Endothelial cell (in vitro differentiated cells): ENCODE results near the gene PDZD2. TPM values are rescaled to one million over a fixed set of nuclear protein-coding genes. Genes with fewer than 3 reads are reported as not detected.

Source experiments
- DNase-seq: peaks from one replicate; pipeline ENCODE4 v3.0.0; 2021; ENCODE audit warnings: low spot score
- H3K27ac Mint-ChIP-seq: one replicate; pipeline ENCODE4 v1.8.0; 2021; ENCODE audit warnings: mixed read lengths, inconsistent platforms; ENCODE audit not compliant: unreplicated experiment
- H3K27me3 Mint-ChIP-seq: one replicate; pipeline ENCODE4 v1.8.0; 2021; ENCODE audit warnings: mild to moderate bottlenecking, moderate library complexity, mixed read lengths, inconsistent platforms; ENCODE audit not compliant: unreplicated experiment
- H3K36me3 Mint-ChIP-seq: one replicate; pipeline ENCODE4 v1.8.0; 2021; ENCODE audit warnings: mild to moderate bottlenecking, low read depth, mixed read lengths, inconsistent platforms; ENCODE audit not compliant: unreplicated experiment
- H3K4me1 Mint-ChIP-seq: one replicate; pipeline ENCODE4 v1.8.0; 2021; ENCODE audit warnings: mild to moderate bottlenecking, mixed read lengths, inconsistent platforms; ENCODE audit not compliant: unreplicated experiment
- H3K4me3 Mint-ChIP-seq: one replicate; pipeline ENCODE4 v1.8.0; 2021; ENCODE audit warnings: mild to moderate bottlenecking, mixed read lengths, inconsistent platforms; ENCODE audit not compliant: unreplicated experiment
- H3K9me3 Mint-ChIP-seq: one replicate; pipeline ENCODE4 v1.8.0; 2021; ENCODE audit warnings: mixed read lengths, inconsistent platforms; ENCODE audit not compliant: unreplicated experiment
- total RNA-seq: library from RNA; stranded (reverse); fragmentation: NEBNext Ultra II Directional; extraction: Animal tissue kit (Norgen Biotek cat#: 25700); gene quantifications from one replicate; pipeline ENCODE4 v1.2.1, GENCODE V29; 2021; ENCODE audit not compliant: unreplicated experiment
- TF ChIP-seq, protein P1 (sequence below): fragments of 200-600 bp; sonication (generic); IDR thresholded peaks from one replicate; pipeline ENCODE4 v1.5.0; 2021; ENCODE audit warnings: antibody characterized with exemption; ENCODE audit not compliant: unreplicated experiment

PDZD2 gene
- total RNA-seq, 1 donor from 2014 or later, result 71.1 TPM

DNA sequence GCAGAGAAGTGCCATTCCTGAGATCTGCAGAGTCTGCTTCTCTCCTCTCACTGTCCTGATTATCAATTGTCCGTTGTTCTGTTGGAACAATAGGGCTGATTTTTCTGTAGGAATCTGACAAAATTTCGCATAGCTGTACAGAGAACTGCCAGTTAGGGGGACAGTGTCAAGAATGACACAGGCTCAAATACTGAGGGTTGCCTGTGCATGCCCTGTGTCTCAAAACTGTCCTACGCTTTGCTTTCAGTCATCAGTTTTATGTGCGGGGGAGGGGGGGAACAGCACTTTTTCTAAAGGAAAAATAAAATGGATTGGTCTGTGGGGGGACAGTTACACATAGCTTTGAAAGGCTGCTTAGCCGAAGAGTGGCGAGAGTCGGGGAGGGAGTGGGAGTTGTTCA lies 248.6 kb downstream of the PDZD2 start:
- peaks cover 4% of the 10 kb centered on the region for H3K36me3 Mint-ChIP-seq
- no peak overlapping the region for H3K27ac Mint-ChIP-seq
- H3K27me3 Mint-ChIP-seq, result peaks cover 8% of the 10 kb centered on the region
- H3K4me1 Mint-ChIP-seq, result peaks cover 49% of the 10 kb centered on the region
- no peak overlapping the region for H3K4me3 Mint-ChIP-seq
- TF ChIP-seq, protein P1, sequence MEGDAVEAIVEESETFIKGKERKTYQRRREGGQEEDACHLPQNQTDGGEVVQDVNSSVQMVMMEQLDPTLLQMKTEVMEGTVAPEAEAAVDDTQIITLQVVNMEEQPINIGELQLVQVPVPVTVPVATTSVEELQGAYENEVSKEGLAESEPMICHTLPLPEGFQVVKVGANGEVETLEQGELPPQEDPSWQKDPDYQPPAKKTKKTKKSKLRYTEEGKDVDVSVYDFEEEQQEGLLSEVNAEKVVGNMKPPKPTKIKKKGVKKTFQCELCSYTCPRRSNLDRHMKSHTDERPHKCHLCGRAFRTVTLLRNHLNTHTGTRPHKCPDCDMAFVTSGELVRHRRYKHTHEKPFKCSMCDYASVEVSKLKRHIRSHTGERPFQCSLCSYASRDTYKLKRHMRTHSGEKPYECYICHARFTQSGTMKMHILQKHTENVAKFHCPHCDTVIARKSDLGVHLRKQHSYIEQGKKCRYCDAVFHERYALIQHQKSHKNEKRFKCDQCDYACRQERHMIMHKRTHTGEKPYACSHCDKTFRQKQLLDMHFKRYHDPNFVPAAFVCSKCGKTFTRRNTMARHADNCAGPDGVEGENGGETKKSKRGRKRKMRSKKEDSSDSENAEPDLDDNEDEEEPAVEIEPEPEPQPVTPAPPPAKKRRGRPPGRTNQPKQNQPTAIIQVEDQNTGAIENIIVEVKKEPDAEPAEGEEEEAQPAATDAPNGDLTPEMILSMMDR, result no peak
- DNase-seq, result no peak
- no peaks in the 10 kb centered on the region for H3K9me3 Mint-ChIP-seq

DNA sequence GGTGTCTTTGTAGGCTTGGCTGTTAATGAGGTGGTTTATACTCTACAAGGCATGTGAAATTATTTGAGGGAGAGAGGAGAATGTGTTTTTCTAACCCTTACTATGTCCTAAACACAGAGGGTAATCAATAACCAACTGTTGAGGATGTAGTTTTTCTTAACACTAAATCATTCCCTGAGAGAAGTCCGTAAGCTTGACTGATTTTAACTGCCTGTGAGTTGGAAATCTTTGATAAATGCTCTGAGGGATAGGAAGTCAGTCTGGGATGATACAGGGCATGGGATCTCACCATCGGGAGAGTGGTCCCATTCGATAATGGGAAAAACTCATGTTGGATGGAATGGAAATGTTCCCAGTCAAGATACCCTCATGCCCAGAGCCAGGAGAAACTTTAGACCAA lies 249.6 kb downstream of the PDZD2 start:
- no peaks in the 10 kb centered on the region for H3K9me3 Mint-ChIP-seq
- TF ChIP-seq, protein P1, result no peak
- H3K27me3 Mint-ChIP-seq, result peaks cover 8% of the 10 kb centered on the region
- no peak overlapping the region for H3K27ac Mint-ChIP-seq
- peaks cover 4% of the 10 kb centered on the region for H3K36me3 Mint-ChIP-seq
- H3K4me1 Mint-ChIP-seq, result peaks cover 49% of the 10 kb centered on the region
- no peak overlapping the region for H3K4me3 Mint-ChIP-seq
- no peak for DNase-seq

GRCh38 chr5:31889001-31889561 lies 250.2 kb downstream of the PDZD2 start:
- no peaks in the 10 kb centered on the region for H3K9me3 Mint-ChIP-seq
- H3K4me1 Mint-ChIP-seq, result peaks cover 49% of the 10 kb centered on the region
- peaks cover 8% of the 10 kb centered on the region for H3K27me3 Mint-ChIP-seq
- TF ChIP-seq, protein P1, result no peak
- H3K27ac Mint-ChIP-seq, result no peak overlapping the region
- H3K36me3 Mint-ChIP-seq, result peaks cover 4% of the 10 kb centered on the region
- no peak overlapping the region for H3K4me3 Mint-ChIP-seq
- DNase-seq, result no peak

GRCh38 chr5:31890046-31890445 lies 251.1 kb downstream of the PDZD2 start:
- peaks cover 5% of the 10 kb centered on the region for H3K27me3 Mint-ChIP-seq
- H3K4me3 Mint-ChIP-seq, result no peak overlapping the region
- peak overlapping the region; percentile 57 for H3K27ac Mint-ChIP-seq
- H3K9me3 Mint-ChIP-seq, result no peaks in the 10 kb centered on the region
- TF ChIP-seq, protein P1, result no peak
- peaks cover 4% of the 10 kb centered on the region for H3K36me3 Mint-ChIP-seq
- no peak for DNase-seq
- H3K4me1 Mint-ChIP-seq, result peaks cover 48% of the 10 kb centered on the region

- Mint-ChIP-seq H3K9me3 (no peaks in the 10 kb centered on the region), H3K27me3 (no peaks in the 10 kb centered on the region), H3K36me3 (peaks cover 8% of the 10 kb centered on the region), H3K4me3 (no peak overlapping the region), H3K4me1 (peaks cover 20% of the 10 kb centered on the region), H3K27ac (no peak overlapping the region)
- TF ChIP-seq, protein P1, result no peak
- no peak for DNase-seq
Measured at GRCh38 chr5:31894141-31894540, 255.2 kb downstream of the PDZD2 start.
